ENCODE results near the gene GABBR2. TPM values are rescaled to one million over a fixed set of nuclear protein-coding genes. Genes with fewer than 3 reads are reported as not detected.

GABBR2 gene
- total and polyA plus RNA-seq, 9 of the 15 experiments (the other 6 are each of a cell fraction or from before 2014, with no cell fraction given): 0.15 to 1.9 (median 0.32) TPM

GRCh38 chr9:98707166-98708102 is 1.3 kb downstream of the GABBR2 start (continued):
- TF ChIP-seq CBFB (CRISPR knock-in tag; IDR thresholded peaks at IDR 0.05) (peak; percentile 62; the same call in 1 of the 2 replicates), PURB (CRISPR knock-in tag; IDR thresholded peaks at IDR 0.05; ENCODE audit: low read depth) (no peak), KLF13 (tag; IDR thresholded peaks at IDR 0.05; ENCODE audit: borderline replicate concordance, low read depth) (no peak), NFYB (IDR thresholded peaks at IDR 0.05; ENCODE audit: extremely low read depth, insufficient read length) (no peak), TEAD1 (CRISPR knock-in tag; IDR thresholded peaks at IDR 0.05) (no peak), RFX1 (IDR thresholded peaks at IDR 0.05) (no peak), BDP1 (IDR thresholded peaks at IDR 0.05; ENCODE audit: insufficient read depth, insufficient read length) (no peak), ZNF644 (tag; IDR thresholded peaks at IDR 0.05; ENCODE audit: low read depth) (no peak), PHTF2 (CRISPR knock-in tag; IDR thresholded peaks at IDR 0.05) (no peak), ZBTB43 (CRISPR knock-in tag; IDR thresholded peaks at IDR 0.05) (no peak), NR0B1 (IDR thresholded peaks at IDR 0.05; ENCODE audit: partially characterized antibody) (no peak), ZNF444 (CRISPR knock-in tag; IDR thresholded peaks at IDR 0.05) (no peak), CTBP1 (IDR thresholded peaks at IDR 0.05; ENCODE audit: borderline replicate concordance) (peak; percentile 69), SRSF3 (IDR thresholded peaks at IDR 0.05; ENCODE audit: insufficient read depth, low read length) (no peak), NELFE (IDR thresholded peaks at IDR 0.05; ENCODE audit: insufficient read depth, insufficient read length) (no peak), CBX3 (IDR thresholded peaks at IDR 0.05; ENCODE audit: borderline replicate concordance in 1 of 2, low read length in 2 of 2) (peak in 1 of 2 experiments; percentile 30; a peak in 1 of 3 replicates), BCOR (IDR thresholded peaks at IDR 0.05) (0 out of 2 replicates have a peak, but pooled peaks have one; percentile 42), ZNF561 (CRISPR knock-in tag; conservative IDR thresholded peaks at IDR 0.05) (no peak), ZNF764 (CRISPR knock-in tag; IDR thresholded peaks at IDR 0.05; ENCODE audit: low read depth) (no peak)
- TF ChIP-seq, protein P1, sequence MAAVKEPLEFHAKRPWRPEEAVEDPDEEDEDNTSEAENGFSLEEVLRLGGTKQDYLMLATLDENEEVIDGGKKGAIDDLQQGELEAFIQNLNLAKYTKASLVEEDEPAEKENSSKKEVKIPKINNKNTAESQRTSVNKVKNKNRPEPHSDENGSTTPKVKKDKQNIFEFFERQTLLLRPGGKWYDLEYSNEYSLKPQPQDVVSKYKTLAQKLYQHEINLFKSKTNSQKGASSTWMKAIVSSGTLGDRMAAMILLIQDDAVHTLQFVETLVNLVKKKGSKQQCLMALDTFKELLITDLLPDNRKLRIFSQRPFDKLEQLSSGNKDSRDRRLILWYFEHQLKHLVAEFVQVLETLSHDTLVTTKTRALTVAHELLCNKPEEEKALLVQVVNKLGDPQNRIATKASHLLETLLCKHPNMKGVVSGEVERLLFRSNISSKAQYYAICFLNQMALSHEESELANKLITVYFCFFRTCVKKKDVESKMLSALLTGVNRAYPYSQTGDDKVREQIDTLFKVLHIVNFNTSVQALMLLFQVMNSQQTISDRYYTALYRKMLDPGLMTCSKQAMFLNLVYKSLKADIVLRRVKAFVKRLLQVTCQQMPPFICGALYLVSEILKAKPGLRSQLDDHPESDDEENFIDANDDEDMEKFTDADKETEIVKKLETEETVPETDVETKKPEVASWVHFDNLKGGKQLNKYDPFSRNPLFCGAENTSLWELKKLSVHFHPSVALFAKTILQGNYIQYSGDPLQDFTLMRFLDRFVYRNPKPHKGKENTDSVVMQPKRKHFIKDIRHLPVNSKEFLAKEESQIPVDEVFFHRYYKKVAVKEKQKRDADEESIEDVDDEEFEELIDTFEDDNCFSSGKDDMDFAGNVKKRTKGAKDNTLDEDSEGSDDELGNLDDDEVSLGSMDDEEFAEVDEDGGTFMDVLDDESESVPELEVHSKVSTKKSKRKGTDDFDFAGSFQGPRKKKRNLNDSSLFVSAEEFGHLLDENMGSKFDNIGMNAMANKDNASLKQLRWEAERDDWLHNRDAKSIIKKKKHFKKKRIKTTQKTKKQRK (IDR thresholded peaks at IDR 0.05; ENCODE audit: borderline replicate concordance, low read depth, low read length): no peak

Data from K562 (cell line).